Lower leg skin (tissue), 3 donors: ENCODE data around the gene ABCA4.

ENCODE experiments used
- CTCF ChIP-seq, 3 donors: fragments of 450-650 bp; IDR thresholded peaks; one replicate each; pipeline ENCODE4 v1.5.1; 2016; ENCODE audit warnings: antibody characterized with exemption in 3 of 3, mild to moderate bottlenecking in 3 of 3, moderate library complexity in 2 of 3
- POLR2A ChIP-seq, 2 donors: fragments of 450-650 bp; IDR thresholded peaks; one replicate each; pipeline ENCODE4 v1.6.1; 2016 to 2017; ENCODE audit warnings: antibody characterized with exemption in 2 of 2, mild to moderate bottlenecking in 1 of 2, moderate library complexity in 1 of 2

- no peak for TF ChIP-seq POLR2A (IDR thresholded peaks at IDR 0.05)
- TF ChIP-seq CTCF (IDR thresholded peaks at IDR 0.05) = no peak
Measured at GRCh38 chr1:94103608-94104007, 17.3 kb downstream of the ABCA4 start.
